Erythroblast (primary cell): Measurements from ENCODE around the gene C16orf74.
A peak's percentile ranks its signal among the peaks of the same experiment; 100 is the strongest.

Experiments used
- DNase-seq, 2 experiments: peaks; one replicate each; lab custom pipeline; 2025; lab: John Stamatoyannopoulos, UW
- GATA1 ChIP-seq: IDR thresholded peaks from 2 replicates; pipeline ENCODE4 v1.6.1; 2011; ENCODE audit warnings: low read depth, mild to moderate bottlenecking, control low read depth, low read length, moderate library complexity
- POLR2A ChIP-seq: IDR thresholded peaks from 2 replicates; pipeline ENCODE4 v1.6.1; 2011; ENCODE audit warnings: mild to moderate bottlenecking, low read length

The C16orf74 gene

DNA sequence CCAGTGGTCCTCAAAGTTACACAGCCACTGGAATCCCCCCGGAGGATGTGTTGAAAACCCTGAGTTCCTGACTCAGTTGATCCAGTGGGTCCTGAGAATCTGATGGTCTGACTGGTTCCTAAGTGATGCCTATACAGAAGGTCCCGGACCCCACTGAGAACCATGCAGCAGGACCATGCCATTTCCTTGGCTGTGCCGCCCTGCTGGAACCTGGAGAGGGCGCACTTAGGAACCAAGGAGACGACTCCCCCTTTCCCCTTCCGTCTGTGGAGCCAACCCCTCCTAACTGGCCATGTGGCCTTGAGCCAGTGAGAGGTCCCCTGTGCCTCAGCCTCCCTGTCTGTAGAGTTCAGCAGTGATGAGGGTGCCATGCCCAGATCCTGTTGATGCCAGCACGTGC is 22.0 kb downstream of the C16orf74 start:
- TF ChIP-seq GATA1 (no peak), POLR2A (no peak)
- DNase-seq, result peak in 1 of 2 experiments; percentile 20

GRCh38 chr16:85724936-85725335 is 26.0 kb downstream of the C16orf74 start:
- DNase-seq, result no peak
- TF ChIP-seq GATA1 (no peak), POLR2A (no peak)

DNA sequence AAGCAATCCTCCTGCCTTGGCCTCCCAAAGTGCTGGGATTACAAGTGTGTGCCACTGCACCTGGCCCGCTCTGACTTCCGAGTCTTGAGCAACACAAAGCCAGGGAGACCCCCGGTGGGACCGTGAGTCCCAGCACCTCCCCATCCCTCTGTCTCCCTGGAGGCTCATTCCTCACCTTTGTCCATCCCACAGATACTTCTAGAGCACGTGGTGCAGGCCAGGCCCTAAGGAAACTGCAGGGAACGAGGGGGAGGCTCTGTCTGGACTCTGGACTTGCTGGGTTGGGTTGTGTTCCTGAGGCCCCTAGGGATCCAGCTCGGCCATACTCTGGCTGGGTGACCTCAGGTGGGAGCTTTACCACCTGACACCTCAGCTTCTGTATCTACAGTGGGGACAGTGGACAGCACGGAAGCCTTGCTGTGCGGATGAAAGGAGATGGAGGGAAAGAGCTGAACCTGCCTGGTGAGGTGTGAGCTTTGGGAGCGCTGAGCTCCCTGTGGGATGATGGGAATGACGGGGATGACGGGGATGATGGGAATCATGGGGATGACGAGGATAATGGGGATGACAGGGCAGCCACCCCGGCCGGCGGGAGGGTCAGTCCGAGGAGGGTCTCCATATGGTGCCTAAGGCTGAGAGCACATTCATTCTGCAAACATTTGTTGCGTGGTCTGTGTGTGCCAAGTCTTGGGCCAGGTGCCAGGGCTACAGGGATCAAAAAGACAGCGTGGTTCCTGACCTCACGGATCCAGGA is 26.6 kb downstream of the C16orf74 start:
- TF ChIP-seq GATA1, result no peak
- no peak for TF ChIP-seq POLR2A
- no peak for DNase-seq

DNA sequence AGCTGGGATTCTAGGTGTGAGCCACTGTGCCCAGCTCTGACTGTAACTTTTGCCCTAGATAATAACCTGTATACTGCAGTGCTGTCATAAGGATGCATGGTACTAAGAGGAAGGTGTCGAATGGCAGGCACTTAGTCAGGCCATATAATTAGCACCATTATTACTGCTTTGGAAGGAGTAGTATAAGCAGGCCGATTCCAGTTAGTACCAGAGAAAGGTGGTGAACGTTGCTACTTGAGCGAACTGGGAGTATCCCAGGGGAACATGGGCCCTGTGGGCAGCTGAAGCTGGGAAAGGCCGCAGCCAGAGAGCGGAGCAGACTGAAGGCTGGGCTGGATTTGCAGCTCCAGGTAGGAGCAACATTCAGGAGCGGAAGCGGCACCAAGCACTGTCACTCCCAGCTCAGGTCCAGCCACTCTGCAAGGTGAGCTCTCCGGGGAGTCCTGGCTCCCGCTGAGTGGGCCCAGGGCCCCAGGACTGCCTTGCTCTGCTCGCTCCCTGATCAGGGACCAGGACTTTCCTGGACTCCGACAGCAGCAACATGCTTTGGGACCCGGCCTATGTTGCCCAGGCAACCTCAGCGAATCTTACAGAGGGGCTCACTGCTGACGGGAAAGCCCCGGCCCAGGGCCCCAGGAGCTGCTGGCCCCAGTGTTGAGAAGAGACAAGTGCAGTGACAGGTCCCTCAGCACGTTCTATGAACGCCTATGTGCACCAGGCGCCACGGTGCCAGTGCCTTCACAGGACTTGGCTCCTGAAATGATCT is 28.6 kb downstream of the C16orf74 start:
- TF ChIP-seq POLR2A (no peak), GATA1 (no peak)
- no peak for DNase-seq

DNA sequence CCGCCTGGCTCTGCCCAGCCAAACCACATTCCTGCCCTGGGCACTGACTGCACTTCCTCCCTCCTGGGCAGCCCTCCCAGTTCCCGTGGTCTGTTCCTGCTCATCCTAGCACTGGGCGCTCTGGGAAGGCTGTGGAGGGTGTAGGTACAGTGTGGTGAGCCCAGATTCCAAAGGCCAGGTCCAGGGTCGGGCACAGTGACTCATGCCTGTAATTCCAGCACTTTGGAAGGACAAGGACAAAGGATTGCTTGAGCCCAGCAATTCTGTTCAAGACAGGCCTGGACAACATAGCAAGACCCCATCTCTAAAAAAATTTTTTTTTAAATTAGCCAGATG is 30.6 kb downstream of the C16orf74 start:
- TF ChIP-seq POLR2A (no peak), GATA1 (no peak)
- DNase-seq, result no peak

DNA sequence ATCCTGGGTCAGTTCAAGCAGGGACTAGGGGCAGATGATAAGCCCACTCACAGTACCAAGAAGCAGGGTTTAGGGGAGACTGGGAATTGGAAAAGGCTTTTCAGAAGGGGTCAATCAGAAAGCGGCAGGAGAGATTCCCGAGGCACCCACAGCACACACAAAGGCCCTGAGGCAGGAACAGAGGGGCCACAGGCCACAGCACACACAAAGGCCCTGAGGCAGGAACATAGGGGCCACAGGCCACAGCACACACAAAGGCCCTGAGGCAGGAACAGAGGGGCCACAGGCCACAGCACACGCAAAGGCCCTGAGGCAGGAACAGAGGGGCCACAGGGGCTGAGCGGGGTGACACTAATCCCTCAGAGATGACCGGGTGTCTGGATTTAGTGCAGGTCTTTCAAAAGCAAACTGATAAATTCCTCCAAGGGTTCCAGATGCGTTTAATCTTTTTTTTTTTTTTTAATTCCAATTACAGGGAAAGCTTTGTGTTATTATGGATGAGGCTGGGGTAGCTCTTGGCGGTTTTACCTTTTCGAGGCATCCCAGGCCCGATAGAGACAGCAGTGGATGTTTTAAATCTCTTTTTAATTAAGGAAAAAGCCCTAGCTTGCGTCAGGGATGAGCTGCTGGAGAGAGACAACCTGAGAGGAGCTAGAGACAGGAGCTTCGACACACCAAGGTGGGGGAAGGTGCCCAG is 31.1 kb downstream of the C16orf74 start:
- TF ChIP-seq GATA1 (no peak), POLR2A (no peak)
- no peak for DNase-seq

DNA sequence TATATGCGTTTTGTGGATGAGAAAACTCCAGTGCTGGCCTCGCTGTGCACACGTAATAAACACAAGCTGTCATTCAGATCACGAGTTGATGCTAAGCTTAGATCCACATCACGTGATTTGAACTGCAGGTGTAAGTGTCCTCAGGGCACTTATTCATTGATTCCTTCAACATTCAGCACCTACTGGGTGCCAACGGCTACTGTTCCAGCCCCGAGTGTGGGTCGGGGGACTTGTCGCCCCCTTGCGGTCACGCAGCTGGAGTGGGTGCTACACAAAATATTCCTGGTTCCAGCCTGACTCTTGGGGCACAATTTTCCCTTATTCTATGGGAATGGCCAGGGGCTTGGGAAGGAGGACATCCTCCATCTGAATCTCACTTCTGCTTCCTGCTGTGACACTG is 32.2 kb downstream of the C16orf74 start:
- TF ChIP-seq POLR2A (no peak), GATA1 (no peak)
- DNase-seq, result peak; percentile 37 to 61

GRCh38 chr16:85718153-85718477 is 32.8 kb downstream of the C16orf74 start:
- DNase-seq, result no peak
- TF ChIP-seq GATA1, result no peak
- no peak for TF ChIP-seq POLR2A

DNA sequence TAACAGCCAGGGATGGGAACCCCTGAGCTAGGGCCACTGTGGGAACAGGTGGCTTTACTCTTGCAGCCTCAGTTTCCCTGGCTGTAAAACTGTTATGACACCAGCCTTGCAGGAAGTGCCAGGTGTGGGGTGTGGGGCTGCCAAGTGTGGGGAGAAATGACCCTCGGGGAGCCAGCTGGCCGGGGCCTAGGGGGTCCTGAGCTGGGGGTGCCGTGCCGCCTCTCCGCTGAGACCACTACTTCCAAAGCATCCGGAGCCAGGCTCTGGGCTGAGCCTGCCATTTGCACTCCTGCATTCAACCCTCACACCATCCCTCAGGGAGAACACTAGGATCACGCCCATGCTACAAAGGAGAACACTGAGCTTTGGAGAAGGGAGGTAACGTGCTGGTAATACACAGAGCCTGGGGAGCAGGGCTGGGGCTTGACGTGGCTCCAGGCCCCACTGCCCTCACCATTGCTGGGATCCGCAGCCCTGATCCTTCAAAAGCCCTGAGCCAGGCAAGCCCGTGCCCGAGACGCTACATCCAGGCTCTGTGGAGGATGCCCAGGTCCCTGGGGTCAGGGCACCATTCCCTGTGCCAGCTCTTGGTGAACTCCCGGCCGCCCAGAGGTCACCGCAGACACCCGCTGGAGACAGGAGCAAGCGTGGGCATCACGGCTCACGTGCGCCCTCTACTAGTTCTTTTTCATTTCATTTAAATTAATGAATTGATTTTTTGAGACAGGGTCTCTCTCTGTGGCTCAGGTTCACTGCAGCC is 33.3 kb downstream of the C16orf74 start:
- TF ChIP-seq POLR2A, result no peak
- no peak for TF ChIP-seq GATA1
- DNase-seq, result peak; percentile 74 to 88

GRCh38 chr16:85716680-85717038 is 34.2 kb downstream of the C16orf74 start:
- DNase-seq, result no peak
- TF ChIP-seq GATA1, result no peak
- no peak for TF ChIP-seq POLR2A

GRCh38 chr16:85716022-85716679 is 34.7 kb downstream of the C16orf74 start:
- TF ChIP-seq GATA1 (no peak), POLR2A (no peak)

GRCh38 chr16:85715169-85716021 is 35.5 kb downstream of the C16orf74 start:
- no peak for DNase-seq
- TF ChIP-seq POLR2A, result no peak
- TF ChIP-seq GATA1, result no peak

More at GRCh38 chr16:85716022-85716679, 34.7 kb downstream of the C16orf74 start:
- no peak for DNase-seq

DNA sequence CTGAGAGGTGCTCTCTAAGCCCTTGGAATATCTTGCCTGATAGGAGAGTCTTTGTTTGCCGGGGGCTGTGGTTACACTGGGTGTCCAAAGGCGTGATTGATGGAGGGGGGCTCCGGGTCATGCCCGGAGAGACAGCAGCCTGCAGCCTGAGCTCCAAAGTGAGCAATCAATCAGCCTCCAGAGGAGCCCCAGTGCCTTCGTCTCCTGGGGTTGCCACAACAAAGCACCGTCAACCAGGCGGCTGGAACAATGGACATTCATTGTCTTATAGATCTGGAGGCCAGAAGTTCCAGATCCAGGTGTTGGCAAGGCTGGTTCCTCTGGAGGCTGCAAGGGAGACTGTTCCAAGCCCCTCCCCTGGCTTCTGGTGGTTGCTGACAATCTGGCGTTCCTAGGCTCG is 38.1 kb downstream of the C16orf74 start:
- DNase-seq, result no peak

More for the DNA sequence above, 38.1 kb downstream of the C16orf74 start:
- TF ChIP-seq POLR2A (no peak), GATA1 (no peak)
